Spleen (tissue), 7 donors: ENCODE results near the gene SMOC1.

Experiments
- CTCF ChIP-seq, 11 experiments: fragments of 200-600 bp in 7 of 11; fragments of 450-650 bp in 4 of 11; sonication (generic) in 4 of 11; IDR thresholded peaks in 8 of 11; conservative IDR thresholded peaks in 3 of 11; 1 replicate in 7 of 11; 2 replicates in 4 of 11; pipeline versions ENCODE4 v1.4.0 to v1.8.0; 2016 to 2021; ENCODE audit warnings: antibody characterized with exemption in 11 of 11, inconsistent platforms in 4 of 11, mild to moderate bottlenecking in 1 of 11
- POLR2A ChIP-seq, 3 donors: fragments of 450-650 bp; IDR thresholded peaks; one replicate each; pipeline ENCODE4 v1.5.1; 2017; ENCODE audit warnings: antibody characterized with exemption in 3 of 3, mild to moderate bottlenecking in 1 of 3
- donor health status: DM: no; HTN: no; CAD: no; lungs with moderate emphysema.
- donor health status: DM: no; HTN: no; CAD: no.
- donor health status: DM: no; HTN: no; CAD: no.

GRCh38 chr14:69960296-69960695 lies 81.1 kb downstream of the SMOC1 start:
- TF ChIP-seq CTCF (IDR thresholded peaks at IDR 0.05 in 8 of 11, conservative IDR thresholded peaks at IDR 0.05 in 3 of 11) (no peak), POLR2A (IDR thresholded peaks at IDR 0.05) (no peak)
